Psoas muscle (tissue), 8 donors: ENCODE measurements around the gene SLC17A8. TPM values are rescaled to one million over a fixed set of nuclear protein-coding genes. Genes with fewer than 3 reads are reported as not detected.

Experiments used
- ATAC-seq, 4 donors: fragments of 200-7000 bp; cut with Tn5 transposase; one replicate each; pipeline ENCODE4 v1.9.1; 2020; ENCODE audit warnings: moderate library complexity in 3 of 4, mild to moderate bottlenecking in 2 of 4
- DNase-seq, 2 donors: peaks; one replicate each; pipeline ENCODE4 v3.0.0-alpha.2; 2020
- H3K27ac ChIP-seq: fragments of 200-600 bp; one replicate; pipeline ENCODE4 v1.8.0; 2022
- H3K27me3 ChIP-seq, 3 donors: fragments of 200-600 bp in 1 of 3; one replicate each; pipeline versions ENCODE4 v1.6.1 to v1.8.0; 2013 to 2022; ENCODE audit warnings: low read length in 2 of 3, mild to moderate bottlenecking in 2 of 3, moderate library complexity in 1 of 3; ENCODE audit not compliant: insufficient read depth in 3 of 3
- H3K36me3 ChIP-seq, 2 donors: fragments of 200-600 bp in 1 of 2; one replicate each; pipeline versions ENCODE4 v1.6.1 to v1.8.0; 2013 to 2022; ENCODE audit warnings: low read depth in 1 of 2, mild to moderate bottlenecking in 1 of 2, moderate library complexity in 1 of 2; ENCODE audit not compliant: insufficient read depth in 1 of 2
- H3K4me1 ChIP-seq: fragments of 200-600 bp; one replicate; pipeline ENCODE4 v1.8.0; 2022
- H3K4me3 ChIP-seq: fragments of 200-600 bp; one replicate; pipeline ENCODE4 v1.8.0; 2022; ENCODE audit warnings: mild to moderate bottlenecking
- H3K9me3 ChIP-seq: fragments of 200-600 bp; one replicate; pipeline ENCODE4 v1.8.0; 2022
- CTCF ChIP-seq: fragments of 200-600 bp; IDR thresholded peaks from one replicate; pipeline ENCODE4 v1.8.0; 2022; ENCODE audit warnings: antibody characterized with exemption
- WGBS, 3 donors: extraction: QIAGEN DNeasy Blood & Tissue Kit; methylation state at CpG; one replicate each; pipeline versions ENCODE4 v1.1.6 to v1.1.7; 2013; 5-methylcytosine and 5-hydroxymethylcytosine counted together
- intact Hi-C, 2 donors: fragments of 100-400 bp; cut with DNase I; formaldehyde crosslinking; loops; one replicate each; pipeline versions ENCODE4 v1.11.0 to v1.14.2; 2022
- polyA plus RNA-seq, 3 donors: library from polyadenylated mRNA; stranded (reverse); fragments of 200-250 nt; gene quantifications; one replicate each; pipeline ENCODE4 v1.2.3, GENCODE V29; 2013
- total RNA-seq, 4 donors: library from RNA; stranded (reverse); fragmentation: NEBNext Ultra II Directional in 2 of 4; extraction: Animal tissue kit (Norgen Biotek cat#: 25700) in 2 of 4; gene quantifications; one replicate each; pipeline versions ENCODE4 v1.2.1 to v1.2.4, GENCODE V29; 2021 to 2023
- donor health status: healthy with polysubstance abuse.
- donor health status: DM: no; HTN: no; CAD: no; lungs with moderate emphysema.
- donor health status: Bipolar disorder and iron deficiency.
- donor health status: healthy.
- donor health status: DM: yes; HTN: yes; CAD: no.
- donor health status: DM: no; HTN: no; CAD: no.
- donor health status: DM: no; HTN: no; CAD: no.
- donor health status: DM: yes; HTN: yes; CAD: no.

SLC17A8 gene
- total and polyA plus RNA-seq, 7 donors = 0.08 TPM; not detected in 6

- H3K4me1 ChIP-seq = no peaks in the 10 kb centered on the region
- no peak for DNase-seq
- no peaks in the 10 kb centered on the region for H3K36me3 ChIP-seq
- no peak overlapping the region for H3K27ac ChIP-seq
- no peaks in the 10 kb centered on the region for H3K9me3 ChIP-seq
- TF ChIP-seq CTCF = no peak
- intact Hi-C loops = no loop called here
- 42 to 46% (median 43%) methylated on average over 9 to 11 of the region's 11 CpGs for WGBS, 3 donors
- no peaks in the 10 kb centered on the region for H3K27me3 ChIP-seq
- H3K4me3 ChIP-seq = no peak overlapping the region
- ATAC-seq = no peak
Measured at GRCh38 chr12:100372853-100373640, 16.2 kb downstream of the SLC17A8 start.

GRCh38 chr12:100375038-100375735 lies 18.3 kb downstream of the SLC17A8 start:
- DNase-seq = peak; percentile 72 to 84
- no peak for TF ChIP-seq CTCF
- H3K9me3 ChIP-seq = no peaks in the 10 kb centered on the region
- H3K4me1 ChIP-seq = no peaks in the 10 kb centered on the region
- peak; percentile 43 to 76 (median 58) for ATAC-seq
- H3K27me3 ChIP-seq = no peaks in the 10 kb centered on the region
- H3K4me3 ChIP-seq = no peak overlapping the region
- intact Hi-C loops = no loop called here
- no peaks in the 10 kb centered on the region for H3K36me3 ChIP-seq
- WGBS, 3 donors = 38 to 46% (median 44%) methylated on average over 12 of the region's 12 CpGs
- no peak overlapping the region for H3K27ac ChIP-seq

GRCh38 chr12:100376161-100376560 lies 19.3 kb downstream of the SLC17A8 start:
- WGBS, 3 donors = 100% methylated on average over 1 of the region's 1 CpG

GRCh38 chr12:100381379-100381778 lies 24.5 kb downstream of the SLC17A8 start:
- WGBS, 3 donors = 63 to 76% (median 71%) methylated on average over 2 of the region's 2 CpGs
- intact Hi-C loops = no loop called here
- Histone ChIP-seq H3K4me3 (no peak overlapping the region), H3K36me3 (no peaks in the 10 kb centered on the region), H3K27me3 (no peaks in the 10 kb centered on the region), H3K9me3 (no peaks in the 10 kb centered on the region), H3K27ac (no peak overlapping the region), H3K4me1 (no peaks in the 10 kb centered on the region)
- ATAC-seq = no peak
- DNase-seq = no peak
- no peak for TF ChIP-seq CTCF

More at GRCh38 chr12:100376161-100376560, 19.3 kb downstream of the SLC17A8 start:
- DNase-seq (no peak), ATAC-seq (no peak)
- TF ChIP-seq CTCF = no peak
- intact Hi-C loops = no loop called here
- Histone ChIP-seq H3K4me1 (no peaks in the 10 kb centered on the region), H3K9me3 (no peaks in the 10 kb centered on the region), H3K27ac (no peak overlapping the region), H3K36me3 (no peaks in the 10 kb centered on the region), H3K27me3 (no peaks in the 10 kb centered on the region), H3K4me3 (no peak overlapping the region)
